Measurements from ENCODE around the gene GAL3ST2.

DNA sequence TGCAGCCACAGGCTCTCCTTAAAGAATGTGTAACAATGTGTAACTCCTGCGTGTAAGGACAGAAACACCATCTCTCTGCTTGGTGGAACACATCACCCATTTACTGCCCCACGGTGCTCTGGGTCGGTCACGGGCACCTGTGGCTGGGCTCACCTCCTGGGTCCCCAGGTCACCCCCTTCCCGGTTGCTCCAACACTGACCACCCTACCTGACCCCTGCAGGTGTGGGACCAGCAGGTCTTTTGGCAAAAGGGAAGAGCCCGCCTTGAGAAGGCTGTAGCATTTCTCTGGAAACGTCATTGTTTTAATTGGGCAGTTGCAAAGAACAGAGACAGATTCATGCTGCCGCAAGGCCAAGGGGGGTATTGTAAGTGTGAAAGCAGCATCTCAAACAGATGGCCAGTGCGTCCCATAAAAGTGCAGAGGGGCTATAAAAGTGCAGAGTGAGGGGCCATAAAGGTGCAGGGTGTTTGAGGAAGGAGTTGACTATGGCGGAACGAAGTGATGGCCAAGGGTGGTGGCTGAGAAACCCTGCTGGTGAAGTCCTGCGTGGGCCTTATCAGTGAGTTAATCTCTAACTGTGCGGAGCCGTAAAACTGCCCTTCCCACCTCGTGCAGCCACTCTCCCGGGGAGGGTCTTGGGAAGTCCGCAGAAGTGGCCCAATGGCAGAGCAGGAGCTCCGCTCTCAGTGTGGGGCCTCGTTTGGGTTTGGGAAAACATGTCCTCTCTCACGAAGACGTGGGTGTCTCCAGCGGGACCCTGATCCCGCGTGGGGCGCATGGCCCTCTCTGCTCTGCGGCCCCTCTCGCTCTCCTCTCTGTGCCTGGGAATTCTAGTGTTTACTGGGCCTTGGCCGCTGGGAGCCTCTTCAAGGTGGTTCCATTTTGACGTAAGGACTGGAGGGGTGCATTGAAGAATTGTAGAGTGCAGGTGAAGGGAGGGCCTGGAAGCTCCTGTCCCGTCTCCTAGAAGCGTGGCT, 18.7 kb downstream of the GAL3ST2 start:
- TF ChIP-seq, protein P1, sequence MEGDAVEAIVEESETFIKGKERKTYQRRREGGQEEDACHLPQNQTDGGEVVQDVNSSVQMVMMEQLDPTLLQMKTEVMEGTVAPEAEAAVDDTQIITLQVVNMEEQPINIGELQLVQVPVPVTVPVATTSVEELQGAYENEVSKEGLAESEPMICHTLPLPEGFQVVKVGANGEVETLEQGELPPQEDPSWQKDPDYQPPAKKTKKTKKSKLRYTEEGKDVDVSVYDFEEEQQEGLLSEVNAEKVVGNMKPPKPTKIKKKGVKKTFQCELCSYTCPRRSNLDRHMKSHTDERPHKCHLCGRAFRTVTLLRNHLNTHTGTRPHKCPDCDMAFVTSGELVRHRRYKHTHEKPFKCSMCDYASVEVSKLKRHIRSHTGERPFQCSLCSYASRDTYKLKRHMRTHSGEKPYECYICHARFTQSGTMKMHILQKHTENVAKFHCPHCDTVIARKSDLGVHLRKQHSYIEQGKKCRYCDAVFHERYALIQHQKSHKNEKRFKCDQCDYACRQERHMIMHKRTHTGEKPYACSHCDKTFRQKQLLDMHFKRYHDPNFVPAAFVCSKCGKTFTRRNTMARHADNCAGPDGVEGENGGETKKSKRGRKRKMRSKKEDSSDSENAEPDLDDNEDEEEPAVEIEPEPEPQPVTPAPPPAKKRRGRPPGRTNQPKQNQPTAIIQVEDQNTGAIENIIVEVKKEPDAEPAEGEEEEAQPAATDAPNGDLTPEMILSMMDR (IDR thresholded peaks at IDR 0.05; ENCODE audit: low read length) = no peak
- no peak for TF ChIP-seq EZH2 (optimal IDR thresholded peaks at IDR 0.05; ENCODE audit: low read depth, low read length)
